ENCODE data around the gene ST8SIA1. TPM values are rescaled to one million over a fixed set of nuclear protein-coding genes. Genes with fewer than 3 reads are reported as not detected.

ST8SIA1 gene
- total RNA-seq, 1 experiment from 2014 or later = not detected

GRCh38 chr12:22268406-22268805 is 66.1 kb downstream of the ST8SIA1 start:
- no peak overlapping the region for H3K9ac ChIP-seq (ENCODE audit: low read length)
- H3K9me3 ChIP-seq (ENCODE audit: control insufficient read depth in 1 of 2, insufficient read depth in 1 of 2, low read depth in 1 of 2, low read length in 2 of 2) = no peaks in the 10 kb centered on the region
- H3K4me2 ChIP-seq (ENCODE audit: low read length) = no peak overlapping the region
- H3K36me3 ChIP-seq (ENCODE audit: control insufficient read depth in 1 of 2, insufficient read depth in 2 of 2, low read length in 2 of 2) = no peaks in the 10 kb centered on the region
- ChIA-PET POLR2A (no interaction called here), RAD21 (ENCODE audit: low non-redundant PET in 1 of 2, low total read pairs in 2 of 2, uncharacterized antibody in 2 of 2, unreplicated experiment in 2 of 2) (no interaction called here), CTCF (no interaction called here)
- no TSS peak for BruUV-seq (replicated peaks)
- H3K27me3 ChIP-seq (ENCODE audit: insufficient read depth, low read length) = no peaks in the 10 kb centered on the region
- ATAC-seq (no peak), DNase-seq (ENCODE audit: low read depth, low spot score) (no peak)
- no peaks in the 10 kb centered on the region for H3K9me2 ChIP-seq (ENCODE audit: insufficient read depth)
- intact Hi-C loops (cut with micrococcal nuclease) = no loop called here
- no peaks in the 10 kb centered on the region for H3K4me1 ChIP-seq (ENCODE audit: control insufficient read depth in 1 of 2, insufficient read depth in 2 of 2, low read length in 2 of 2)
- TF ChIP-seq EZH2 (IDR thresholded peaks at IDR 0.05) = no peak
- TF ChIP-seq POLR2AphosphoS5 (IDR thresholded peaks at IDR 0.05; ENCODE audit: low read depth, low read length) = no peak
- H3K79me2 ChIP-seq (ENCODE audit: insufficient read depth, low read length) = no peaks in the 10 kb centered on the region
- H4K20me1 ChIP-seq (ENCODE audit: insufficient read depth) = no peaks in the 10 kb centered on the region
- H2AFZ ChIP-seq (ENCODE audit: low read depth, low read length, poor library complexity, severe bottlenecking) = no peak overlapping the region
- no peak overlapping the region for H3K4me3 ChIP-seq (replicated peaks in 1 of 2; ENCODE audit: low read depth in 1 of 2, low read length in 2 of 2)
- H3K27ac ChIP-seq (ENCODE audit: low read depth, low read length) = no peak overlapping the region

GRCh38 chr12:22266101-22266500 is 68.4 kb downstream of the ST8SIA1 start:
- Histone ChIP-seq H3K4me1 (ENCODE audit: control insufficient read depth in 1 of 2, insufficient read depth in 2 of 2, low read length in 2 of 2) (no peaks in the 10 kb centered on the region), H2AFZ (ENCODE audit: low read depth, low read length, poor library complexity, severe bottlenecking) (no peak overlapping the region), H3K4me2 (ENCODE audit: low read length) (no peak overlapping the region), H3K9me2 (ENCODE audit: insufficient read depth) (no peaks in the 10 kb centered on the region), H3K27me3 (ENCODE audit: insufficient read depth, low read length) (no peaks in the 10 kb centered on the region), H3K79me2 (ENCODE audit: insufficient read depth, low read length) (no peaks in the 10 kb centered on the region), H4K20me1 (ENCODE audit: insufficient read depth) (no peaks in the 10 kb centered on the region), H3K27ac (ENCODE audit: low read depth, low read length) (no peak overlapping the region), H3K9me3 (ENCODE audit: control insufficient read depth in 1 of 2, insufficient read depth in 1 of 2, low read depth in 1 of 2, low read length in 2 of 2) (no peaks in the 10 kb centered on the region), H3K9ac (ENCODE audit: low read length) (no peak overlapping the region), H3K4me3 (replicated peaks in 1 of 2; ENCODE audit: low read depth in 1 of 2, low read length in 2 of 2) (no peak overlapping the region), H3K36me3 (ENCODE audit: control insufficient read depth in 1 of 2, insufficient read depth in 2 of 2, low read length in 2 of 2) (no peaks in the 10 kb centered on the region)
- ChIA-PET RAD21 (ENCODE audit: low non-redundant PET in 1 of 2, low total read pairs in 2 of 2, uncharacterized antibody in 2 of 2, unreplicated experiment in 2 of 2) (no interaction called here), POLR2A (no interaction called here), CTCF (no interaction called here)
- no peak for DNase-seq (ENCODE audit: low read depth, low spot score)
- no TSS peak for BruUV-seq (replicated peaks)
- no peak for ATAC-seq
- intact Hi-C loops (cut with micrococcal nuclease) = no loop called here
- TF ChIP-seq SIN3A (IDR thresholded peaks at IDR 0.05; ENCODE audit: low read depth) (no peak), CBX3 (IDR thresholded peaks at IDR 0.05; ENCODE audit: low read depth) (no peak), ZNF274 (IDR thresholded peaks at IDR 0.05; ENCODE audit: low read depth, low read length) (no peak), CTCF (IDR thresholded peaks at IDR 0.05 in 2 of 3, conservative IDR thresholded peaks at IDR 0.05 in 1 of 3; ENCODE audit: borderline replicate concordance in 1 of 3, insufficient read depth in 1 of 3, low read depth in 2 of 3, low read length in 2 of 3) (no peak), EZH2phosphoT487 (IDR thresholded peaks at IDR 0.05; ENCODE audit: borderline replicate concordance) (no peak), YY1 (IDR thresholded peaks at IDR 0.05; ENCODE audit: extremely low read depth, insufficient replicate concordance, low read depth, low read length) (no peak), POLR2A (IDR thresholded peaks at IDR 0.05; ENCODE audit: borderline replicate concordance, extremely low read depth, insufficient read depth, insufficient read length) (no peak), ELF1 (IDR thresholded peaks at IDR 0.05; ENCODE audit: borderline replicate concordance, low read depth) (no peak), TCF7L2 (IDR thresholded peaks at IDR 0.05; ENCODE audit: borderline replicate concordance, extremely low read depth, insufficient read depth, insufficient read length) (no peak), JUND (IDR thresholded peaks at IDR 0.05) (no peak)
- TF ChIP-seq, protein P1, sequence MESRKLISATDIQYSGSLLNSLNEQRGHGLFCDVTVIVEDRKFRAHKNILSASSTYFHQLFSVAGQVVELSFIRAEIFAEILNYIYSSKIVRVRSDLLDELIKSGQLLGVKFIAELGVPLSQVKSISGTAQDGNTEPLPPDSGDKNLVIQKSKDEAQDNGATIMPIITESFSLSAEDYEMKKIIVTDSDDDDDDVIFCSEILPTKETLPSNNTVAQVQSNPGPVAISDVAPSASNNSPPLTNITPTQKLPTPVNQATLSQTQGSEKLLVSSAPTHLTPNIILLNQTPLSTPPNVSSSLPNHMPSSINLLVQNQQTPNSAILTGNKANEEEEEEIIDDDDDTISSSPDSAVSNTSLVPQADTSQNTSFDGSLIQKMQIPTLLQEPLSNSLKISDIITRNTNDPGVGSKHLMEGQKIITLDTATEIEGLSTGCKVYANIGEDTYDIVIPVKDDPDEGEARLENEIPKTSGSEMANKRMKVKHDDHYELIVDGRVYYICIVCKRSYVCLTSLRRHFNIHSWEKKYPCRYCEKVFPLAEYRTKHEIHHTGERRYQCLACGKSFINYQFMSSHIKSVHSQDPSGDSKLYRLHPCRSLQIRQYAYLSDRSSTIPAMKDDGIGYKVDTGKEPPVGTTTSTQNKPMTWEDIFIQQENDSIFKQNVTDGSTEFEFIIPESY (IDR thresholded peaks at IDR 0.05; ENCODE audit: extremely low read depth, insufficient replicate concordance, low read length) = no peak
- TF ChIP-seq, protein P2, sequence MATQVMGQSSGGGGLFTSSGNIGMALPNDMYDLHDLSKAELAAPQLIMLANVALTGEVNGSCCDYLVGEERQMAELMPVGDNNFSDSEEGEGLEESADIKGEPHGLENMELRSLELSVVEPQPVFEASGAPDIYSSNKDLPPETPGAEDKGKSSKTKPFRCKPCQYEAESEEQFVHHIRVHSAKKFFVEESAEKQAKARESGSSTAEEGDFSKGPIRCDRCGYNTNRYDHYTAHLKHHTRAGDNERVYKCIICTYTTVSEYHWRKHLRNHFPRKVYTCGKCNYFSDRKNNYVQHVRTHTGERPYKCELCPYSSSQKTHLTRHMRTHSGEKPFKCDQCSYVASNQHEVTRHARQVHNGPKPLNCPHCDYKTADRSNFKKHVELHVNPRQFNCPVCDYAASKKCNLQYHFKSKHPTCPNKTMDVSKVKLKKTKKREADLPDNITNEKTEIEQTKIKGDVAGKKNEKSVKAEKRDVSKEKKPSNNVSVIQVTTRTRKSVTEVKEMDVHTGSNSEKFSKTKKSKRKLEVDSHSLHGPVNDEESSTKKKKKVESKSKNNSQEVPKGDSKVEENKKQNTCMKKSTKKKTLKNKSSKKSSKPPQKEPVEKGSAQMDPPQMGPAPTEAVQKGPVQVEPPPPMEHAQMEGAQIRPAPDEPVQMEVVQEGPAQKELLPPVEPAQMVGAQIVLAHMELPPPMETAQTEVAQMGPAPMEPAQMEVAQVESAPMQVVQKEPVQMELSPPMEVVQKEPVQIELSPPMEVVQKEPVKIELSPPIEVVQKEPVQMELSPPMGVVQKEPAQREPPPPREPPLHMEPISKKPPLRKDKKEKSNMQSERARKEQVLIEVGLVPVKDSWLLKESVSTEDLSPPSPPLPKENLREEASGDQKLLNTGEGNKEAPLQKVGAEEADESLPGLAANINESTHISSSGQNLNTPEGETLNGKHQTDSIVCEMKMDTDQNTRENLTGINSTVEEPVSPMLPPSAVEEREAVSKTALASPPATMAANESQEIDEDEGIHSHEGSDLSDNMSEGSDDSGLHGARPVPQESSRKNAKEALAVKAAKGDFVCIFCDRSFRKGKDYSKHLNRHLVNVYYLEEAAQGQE (IDR thresholded peaks at IDR 0.05; ENCODE audit: low read depth) = no peak
